Stimulated activated CD4-positive, alpha-beta T cell treated with anti-CD3 and anti-CD28 coated beads, Interleukin-15, amount 100 ng/mL, for 1 hour (primary cell): ENCODE results near the gene MTHFD1L.
"Not testable (repeated sequence)": the region's sequence is repeated elsewhere in the genome, so short reads cannot be mapped to it uniquely, and the experiment has no call there.

Source experiments
- DNase-seq, 2 donors: peaks; one replicate each; pipeline ENCODE4 v3.0.0-alpha.2; 2020; ENCODE audit warnings: low read depth in 1 of 2, low spot score in 1 of 2

The MTHFD1L gene

DNA sequence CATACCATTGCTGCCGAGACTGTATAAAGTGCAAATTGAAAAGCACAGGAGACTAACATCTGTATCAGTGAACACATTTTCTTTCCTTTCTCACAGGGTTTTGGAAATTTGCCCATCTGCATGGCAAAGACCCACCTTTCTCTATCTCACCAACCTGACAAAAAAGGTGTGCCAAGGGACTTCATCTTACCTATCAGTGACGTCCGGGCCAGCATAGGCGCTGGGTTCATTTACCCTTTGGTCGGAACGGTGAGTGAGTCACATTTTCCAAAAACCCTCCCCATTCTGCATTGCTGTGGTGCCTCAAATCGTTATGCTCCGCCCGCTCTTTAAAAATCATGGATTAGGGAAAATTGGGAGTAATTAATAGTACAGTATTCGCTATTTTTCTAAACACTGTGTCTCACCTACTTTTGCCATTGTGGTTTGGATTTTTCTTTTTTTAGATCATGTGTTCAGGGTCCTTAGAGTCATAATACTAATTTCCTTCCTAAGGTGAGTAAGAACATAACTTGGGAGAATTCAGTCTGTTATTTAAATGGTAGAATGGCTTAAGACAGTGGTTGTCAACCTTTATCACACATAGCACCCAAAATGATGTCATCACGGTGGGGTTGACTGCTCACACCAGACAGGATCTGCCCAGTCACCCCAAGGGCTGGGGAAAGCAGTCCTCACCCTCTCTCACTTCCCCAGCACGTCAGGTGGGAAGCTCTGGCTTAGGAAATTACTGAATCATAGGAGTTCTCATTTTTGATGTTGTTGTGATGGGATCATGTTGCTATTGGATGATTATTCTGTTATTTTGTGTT is 171.6 kb downstream of the MTHFD1L start:
- DNase-seq = no peak

DNA sequence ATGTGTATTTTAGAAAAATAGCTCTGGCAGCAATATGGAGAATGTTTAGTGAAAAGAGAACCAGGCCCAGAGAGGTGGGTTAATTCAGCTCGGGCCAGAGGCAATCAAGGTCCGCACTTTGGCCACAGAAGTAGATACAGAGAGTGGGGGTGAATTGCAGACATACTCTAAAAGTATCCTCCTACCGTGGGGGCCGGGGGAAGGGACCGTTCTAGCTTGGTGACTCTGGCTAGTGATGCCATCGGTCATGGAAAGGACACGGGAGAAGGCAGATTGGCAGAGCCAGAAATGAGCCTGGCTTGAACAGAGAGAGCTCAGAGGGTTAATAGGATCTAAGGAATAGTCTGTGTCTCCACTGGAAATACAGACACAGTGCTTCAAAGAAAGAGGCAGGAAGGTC is 173.1 kb downstream of the MTHFD1L start:
- DNase-seq = no peak

DNA sequence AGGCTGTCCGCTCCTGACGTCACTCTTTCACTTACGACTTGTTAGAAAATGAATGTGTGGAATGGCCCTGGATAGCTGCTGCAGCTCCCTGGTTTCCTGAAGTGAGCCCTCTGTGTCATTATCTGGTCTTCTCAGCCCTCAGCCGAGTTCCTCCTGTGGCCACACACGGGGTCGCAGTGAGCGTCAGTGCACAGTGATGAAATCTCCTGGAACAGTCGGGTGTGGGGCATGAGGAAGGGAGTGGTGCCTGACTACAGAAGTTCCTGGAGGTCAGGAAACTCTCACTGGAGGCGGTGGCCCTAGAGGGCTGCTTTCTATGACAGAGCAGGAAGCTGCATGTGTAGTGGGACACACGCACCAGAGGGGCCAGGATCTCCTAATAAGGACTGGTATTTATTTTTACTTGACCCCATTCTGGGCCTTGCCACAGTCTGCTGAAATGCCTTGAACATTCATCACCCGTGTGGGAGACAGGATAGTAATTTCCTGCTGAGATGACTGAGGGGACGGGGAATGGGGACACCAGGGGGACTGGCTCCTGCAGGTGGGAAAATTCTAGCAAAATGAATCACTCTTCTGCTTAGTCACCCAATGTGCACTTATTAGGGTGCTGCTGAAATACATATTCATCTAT is 175.5 kb downstream of the MTHFD1L start:
- DNase-seq = not testable (repeated sequence)

DNA sequence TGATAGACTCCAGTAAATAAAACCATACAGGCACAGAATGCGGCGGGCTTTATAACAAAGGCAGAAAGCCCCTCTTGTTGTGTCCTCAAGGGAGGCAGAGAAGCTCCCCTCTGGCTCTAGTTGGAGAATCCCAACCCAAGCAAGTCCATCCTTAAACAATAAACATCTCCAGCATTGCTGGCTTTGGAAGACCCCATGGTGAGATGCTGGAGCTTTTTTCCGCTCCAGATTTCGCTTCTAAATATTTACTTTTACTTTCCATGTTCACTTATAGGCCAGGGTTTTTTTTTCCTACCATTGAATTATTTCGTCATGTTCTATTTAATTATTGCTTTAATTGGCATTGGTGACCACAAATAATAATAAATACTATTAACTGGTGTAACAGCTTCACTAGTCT is 176.2 kb downstream of the MTHFD1L start:
- DNase-seq = no peak

DNA sequence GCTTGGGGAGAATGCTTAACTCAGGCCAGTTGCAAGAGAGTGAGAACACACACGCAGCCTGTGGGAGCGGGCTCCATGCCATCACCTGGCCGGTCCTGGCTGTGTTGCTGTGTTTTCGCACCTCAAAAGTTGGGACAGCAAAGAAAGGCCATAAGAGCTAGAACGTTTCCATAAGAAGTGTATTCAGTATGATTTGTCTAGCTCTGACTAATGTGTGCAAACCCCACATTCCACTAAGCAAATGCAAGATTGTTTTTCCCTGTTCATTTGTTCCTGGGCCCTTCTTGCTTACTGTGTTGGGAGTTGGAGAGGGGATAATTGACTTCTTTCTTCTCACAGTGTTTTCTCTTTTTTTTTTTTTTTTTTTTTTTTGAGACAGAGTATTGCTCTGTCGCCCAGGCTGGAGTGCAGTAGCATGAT is 177.4 kb downstream of the MTHFD1L start:
- not testable (repeated sequence) for DNase-seq

DNA sequence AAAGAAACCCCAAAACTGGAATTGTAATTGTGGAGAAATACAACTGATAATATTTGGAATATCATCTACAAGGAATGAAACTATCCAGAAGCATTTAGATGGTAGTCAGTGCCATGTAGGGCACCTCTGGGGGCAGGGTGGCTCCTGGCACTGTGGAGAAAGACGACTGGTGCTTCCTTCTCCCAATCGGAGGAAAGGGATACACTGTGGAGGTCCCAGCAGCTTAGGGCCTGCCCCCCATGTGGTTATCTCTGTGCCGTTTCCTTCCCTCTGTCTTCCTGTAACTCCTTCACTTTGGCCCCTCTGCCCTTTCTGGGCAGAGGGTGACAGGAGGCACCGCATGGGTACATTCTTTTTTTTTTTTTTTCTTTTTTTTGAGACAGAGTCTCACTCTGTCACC is 178.4 kb downstream of the MTHFD1L start:
- DNase-seq = no peak

DNA sequence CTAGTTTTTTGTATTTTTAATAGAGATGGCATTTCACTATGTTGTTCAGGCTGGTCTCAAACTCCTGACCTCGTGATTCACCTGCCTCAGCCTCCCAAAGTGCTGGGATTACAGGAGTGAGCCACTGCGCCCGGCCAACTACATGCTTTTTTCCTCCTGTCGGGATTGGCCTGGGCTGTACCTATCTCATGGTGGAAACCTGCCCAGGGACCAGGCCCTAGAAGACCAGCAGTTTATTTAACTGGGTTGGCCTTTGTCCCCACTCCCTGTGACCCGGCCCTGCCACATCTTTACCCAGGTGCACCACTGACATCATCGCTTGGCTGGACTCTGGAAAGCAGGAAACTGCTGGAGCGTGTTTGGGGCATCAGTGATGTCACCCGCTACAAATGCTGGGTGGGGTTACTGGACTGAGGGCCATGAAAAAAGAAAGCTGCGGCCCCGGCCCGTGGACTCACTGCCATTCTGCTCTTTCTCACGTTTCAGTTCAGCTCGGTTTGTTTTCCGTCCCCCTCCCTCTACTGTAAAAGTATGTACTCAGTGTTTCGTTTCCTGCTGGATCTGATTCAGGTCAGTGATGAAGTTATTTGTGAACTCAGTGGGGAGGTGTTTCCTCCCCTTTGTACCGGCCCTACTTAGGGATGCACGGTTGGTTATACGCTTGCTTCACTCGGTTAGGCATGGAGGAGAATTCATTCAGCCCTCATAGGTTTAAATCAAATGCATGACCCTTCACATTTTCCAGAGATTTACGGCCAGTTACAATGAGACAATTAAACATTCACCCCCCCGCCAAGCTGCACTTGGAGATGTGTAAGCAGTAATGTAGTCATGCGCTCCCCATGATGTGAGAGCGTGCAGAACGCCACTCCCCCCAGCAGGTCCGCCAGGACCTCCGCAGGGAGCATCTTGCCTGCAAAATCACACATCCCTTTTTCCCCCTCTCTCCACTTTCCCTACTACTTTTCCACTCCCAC is 179.3 kb downstream of the MTHFD1L start:
- DNase-seq = no peak

DNA sequence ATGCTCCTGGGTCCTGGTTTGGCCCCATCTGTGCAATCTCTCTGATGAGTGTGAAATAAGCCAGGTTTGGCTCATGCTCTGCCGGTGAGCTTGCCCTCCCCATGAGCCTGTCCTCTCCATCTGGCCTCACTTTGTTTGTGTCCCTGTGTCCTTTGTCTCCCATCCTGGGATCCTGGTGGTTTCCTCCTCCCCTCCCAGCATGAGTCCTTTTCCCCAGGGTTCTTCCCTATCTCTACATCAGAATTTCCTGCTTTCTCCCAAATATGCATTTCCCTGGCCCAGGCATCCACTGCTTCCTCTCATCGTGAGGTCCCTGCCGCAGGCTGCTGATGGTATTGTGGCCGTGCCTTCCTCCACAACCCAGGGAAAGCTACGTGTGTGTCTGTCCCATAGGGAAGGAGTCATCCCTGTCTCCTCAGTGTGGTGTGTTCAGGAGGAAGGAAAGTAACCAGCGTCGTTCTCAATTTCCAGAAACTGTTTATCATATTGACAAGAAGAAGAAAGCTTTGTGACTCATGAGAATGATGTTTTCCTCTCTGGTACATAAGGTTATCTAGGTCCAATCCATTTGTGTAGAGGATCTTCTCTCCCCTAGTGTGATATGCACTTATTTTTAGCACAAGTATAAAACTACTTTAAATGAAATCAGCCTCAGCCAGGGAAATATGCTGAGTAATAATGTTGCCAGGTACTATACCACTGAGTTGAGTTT is 180.2 kb downstream of the MTHFD1L start:
- DNase-seq = not testable (repeated sequence)

DNA sequence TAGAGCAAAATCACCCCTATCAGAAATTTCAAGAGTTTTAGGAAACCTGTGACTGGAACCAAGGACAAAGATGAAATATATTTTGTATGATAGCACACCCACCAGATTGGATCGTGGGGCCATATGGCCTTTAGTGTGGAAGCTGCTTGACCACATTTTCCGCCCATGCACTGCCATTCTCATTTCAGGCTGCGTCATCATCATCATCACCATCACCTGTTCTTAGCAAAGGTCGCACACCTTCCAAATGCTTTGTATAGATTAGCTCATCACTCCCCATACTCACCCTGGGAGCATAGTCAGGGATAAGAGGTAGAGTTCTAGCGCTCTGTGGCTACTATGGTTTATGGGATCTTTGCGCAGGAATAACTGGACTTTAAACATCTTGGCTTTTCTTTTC is 185.7 kb downstream of the MTHFD1L start:
- DNase-seq = no peak

DNA sequence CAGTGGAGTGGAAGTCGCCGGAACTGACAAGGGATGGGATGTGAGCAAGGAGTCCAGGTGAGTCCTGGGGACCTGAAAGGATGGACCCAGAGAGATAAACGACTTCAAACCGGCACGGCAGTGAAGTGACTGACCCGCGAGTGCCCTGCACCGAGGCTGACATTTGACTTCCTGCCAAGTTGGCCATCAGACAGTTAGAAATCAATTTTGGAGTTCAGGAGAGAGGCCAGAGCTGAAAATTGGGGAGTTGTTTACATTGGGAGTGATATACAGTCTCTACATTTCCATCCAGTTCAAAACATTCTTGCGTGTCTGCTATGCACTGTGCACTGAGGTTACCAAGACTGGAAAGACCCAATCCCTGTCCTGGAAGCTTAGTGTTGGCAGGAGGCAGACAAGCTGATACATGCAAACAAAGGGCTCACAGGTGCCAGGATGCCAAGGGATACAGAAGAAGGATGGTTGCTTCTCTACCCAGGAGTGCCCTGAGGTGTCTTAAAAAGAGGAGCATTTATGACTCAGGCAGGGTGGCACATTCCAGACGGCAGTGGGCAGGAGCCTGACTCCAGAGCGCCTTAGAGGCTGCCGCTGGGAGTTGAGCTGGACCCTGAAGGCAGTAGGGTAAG is 186.6 kb downstream of the MTHFD1L start:
- no peak for DNase-seq

DNA sequence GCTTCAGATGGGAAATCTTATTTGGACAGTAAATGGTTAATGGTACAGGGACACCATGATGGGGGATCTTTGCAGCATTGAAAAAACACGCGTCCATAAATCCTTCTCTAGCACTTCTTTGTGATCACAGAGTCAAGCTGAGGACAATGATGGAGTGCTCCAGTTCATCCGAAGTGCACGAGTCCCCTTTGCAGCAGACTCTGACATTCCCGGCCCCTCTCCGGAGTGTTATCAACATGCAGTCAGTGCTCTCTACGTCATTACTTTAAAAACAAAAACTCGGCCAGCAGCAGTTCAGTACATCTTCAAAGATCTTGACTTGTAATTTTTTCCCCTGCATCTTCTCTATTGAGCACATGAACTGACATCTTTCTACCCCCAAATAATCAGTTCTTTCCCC is 188.8 kb downstream of the MTHFD1L start:
- no peak for DNase-seq

DNA sequence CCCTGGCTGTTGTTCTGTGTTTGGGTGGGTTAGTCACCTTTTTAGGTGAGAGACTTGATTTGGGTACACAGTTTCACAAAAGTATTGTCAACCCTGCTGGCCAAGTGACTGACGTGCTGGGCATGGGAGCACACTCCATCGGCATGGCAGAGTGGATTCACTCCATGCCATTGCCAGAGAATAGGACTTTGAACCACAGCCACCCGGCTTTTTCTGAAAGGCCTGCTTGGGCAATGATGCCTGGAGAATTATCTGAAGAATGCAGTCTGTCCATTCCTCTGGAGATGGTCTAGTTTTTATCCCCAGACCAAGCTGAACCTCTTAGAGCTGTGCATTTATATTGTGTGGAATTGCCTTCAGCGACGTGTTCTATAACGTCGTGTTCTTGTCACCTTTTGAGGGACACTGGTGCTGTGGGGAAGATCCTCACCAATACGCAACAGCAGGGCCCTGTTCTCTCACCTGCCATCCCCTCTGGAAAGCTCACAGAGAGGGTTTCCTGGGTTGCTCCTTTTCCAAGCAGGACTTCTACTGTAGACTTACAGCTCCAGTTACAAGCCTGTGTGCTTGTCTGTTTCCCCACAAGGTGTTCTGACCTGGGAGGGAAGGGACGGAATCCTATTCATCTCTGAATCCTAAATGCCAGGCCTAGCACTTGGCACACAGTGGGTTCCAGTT is 190.9 kb downstream of the MTHFD1L start:
- no peak for DNase-seq

DNA sequence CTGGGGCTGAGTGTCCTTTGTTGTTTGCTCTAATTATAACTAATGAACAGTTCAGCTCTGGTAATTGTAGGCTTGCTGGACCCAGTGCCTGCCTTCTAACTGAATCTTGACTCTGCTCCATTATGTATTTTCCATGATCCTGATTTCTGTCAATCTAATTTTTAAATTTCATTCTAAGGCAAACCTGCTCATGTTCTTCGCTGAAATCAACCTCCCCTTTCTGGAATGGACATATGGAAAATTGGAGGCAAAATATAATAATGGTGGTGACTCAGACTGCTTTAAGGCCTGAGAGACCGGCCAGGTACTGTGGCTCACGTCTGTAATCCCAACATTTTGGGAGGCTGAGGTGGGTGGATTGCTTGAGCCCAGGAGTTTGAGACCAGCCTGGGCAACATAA is 191.6 kb downstream of the MTHFD1L start:
- no peak for DNase-seq

DNA sequence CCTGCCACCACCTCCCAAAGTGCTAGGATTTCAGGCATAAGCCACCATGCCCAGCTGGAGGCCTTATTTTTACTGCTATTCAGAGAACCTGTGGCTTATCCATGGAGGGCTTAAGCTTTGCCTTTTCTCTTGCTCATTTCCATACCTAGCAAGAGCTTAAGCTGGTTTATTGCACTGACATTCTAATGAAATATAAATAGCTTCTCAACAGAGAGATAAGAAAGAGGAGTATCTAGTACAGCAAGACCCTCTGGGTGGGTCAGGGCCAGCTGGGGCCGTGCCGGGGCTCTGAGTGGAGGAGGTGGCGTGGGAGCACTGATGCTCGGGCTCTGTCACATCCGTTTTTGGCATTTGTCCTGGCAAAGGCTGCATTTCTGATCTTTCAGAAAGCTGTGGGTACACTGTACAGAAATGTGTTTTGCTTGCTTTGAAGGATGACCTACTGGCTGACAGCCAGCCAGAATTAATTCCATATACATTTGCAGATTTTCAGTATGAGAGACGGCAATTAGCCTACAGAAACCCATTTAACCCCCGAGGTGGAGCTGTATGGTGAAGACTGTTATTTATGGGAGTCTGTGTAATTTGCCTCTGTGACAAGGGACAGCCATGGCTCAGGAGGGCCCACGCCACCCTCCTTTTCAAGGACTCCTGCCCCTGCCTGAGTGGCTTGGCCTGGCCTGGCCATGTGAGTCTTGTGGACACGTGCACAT is 192.7 kb downstream of the MTHFD1L start:
- DNase-seq = no peak

DNA sequence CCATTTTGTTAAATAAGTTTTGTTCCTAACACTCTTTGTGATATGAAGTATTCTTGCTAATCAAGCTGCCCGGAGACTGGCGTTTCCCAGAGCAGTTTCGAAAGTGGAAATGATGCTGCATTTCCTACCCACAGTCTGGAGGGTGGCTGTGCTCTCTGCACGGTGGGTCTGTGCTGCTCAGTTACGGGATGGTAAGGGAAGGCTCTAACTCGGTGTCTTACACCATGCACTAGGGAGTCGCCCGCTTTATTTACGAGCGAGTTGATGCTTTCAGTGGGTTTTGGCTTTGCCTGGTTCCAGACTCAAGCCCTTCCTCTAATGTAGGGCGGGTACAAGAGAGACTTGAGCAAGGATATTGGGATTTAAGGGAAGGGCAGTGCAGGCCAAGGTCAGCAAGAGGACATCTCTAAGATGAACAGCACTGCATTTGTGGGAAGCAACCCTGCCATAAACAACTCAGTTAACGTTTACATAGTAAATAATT is 194.2 kb downstream of the MTHFD1L start:
- DNase-seq = no peak

DNA sequence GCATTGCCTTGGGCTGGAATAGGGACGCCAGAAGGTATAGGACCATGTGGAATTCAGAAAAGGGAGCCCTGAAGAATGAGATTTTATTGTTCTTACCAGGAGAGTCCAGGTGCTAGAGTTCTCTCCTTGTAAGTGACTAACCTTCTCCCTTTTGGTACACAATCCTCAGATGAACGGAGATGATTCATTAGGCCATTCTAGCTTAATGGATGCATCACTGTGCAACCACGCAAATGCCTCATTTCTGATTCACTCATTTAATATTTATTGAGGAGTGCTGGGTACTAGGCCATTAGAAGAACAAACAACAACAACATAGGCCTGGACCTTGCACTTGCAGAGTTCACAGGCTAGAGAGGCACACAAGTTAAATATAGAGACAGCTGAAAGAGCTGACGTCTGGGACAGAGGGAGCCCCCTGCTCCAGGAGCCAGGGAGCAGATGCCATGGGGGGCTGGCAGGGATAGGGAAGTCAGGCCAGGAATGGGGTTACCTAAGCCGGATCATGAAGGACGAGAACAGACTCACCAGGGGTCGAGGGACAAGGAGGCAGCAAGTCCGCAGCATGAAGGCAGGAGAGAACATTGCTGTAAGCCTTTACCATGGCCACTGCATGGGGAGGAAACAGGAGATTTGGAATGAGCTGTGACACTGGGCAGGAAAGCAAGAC is 194.7 kb downstream of the MTHFD1L start:
- DNase-seq = no peak

DNA sequence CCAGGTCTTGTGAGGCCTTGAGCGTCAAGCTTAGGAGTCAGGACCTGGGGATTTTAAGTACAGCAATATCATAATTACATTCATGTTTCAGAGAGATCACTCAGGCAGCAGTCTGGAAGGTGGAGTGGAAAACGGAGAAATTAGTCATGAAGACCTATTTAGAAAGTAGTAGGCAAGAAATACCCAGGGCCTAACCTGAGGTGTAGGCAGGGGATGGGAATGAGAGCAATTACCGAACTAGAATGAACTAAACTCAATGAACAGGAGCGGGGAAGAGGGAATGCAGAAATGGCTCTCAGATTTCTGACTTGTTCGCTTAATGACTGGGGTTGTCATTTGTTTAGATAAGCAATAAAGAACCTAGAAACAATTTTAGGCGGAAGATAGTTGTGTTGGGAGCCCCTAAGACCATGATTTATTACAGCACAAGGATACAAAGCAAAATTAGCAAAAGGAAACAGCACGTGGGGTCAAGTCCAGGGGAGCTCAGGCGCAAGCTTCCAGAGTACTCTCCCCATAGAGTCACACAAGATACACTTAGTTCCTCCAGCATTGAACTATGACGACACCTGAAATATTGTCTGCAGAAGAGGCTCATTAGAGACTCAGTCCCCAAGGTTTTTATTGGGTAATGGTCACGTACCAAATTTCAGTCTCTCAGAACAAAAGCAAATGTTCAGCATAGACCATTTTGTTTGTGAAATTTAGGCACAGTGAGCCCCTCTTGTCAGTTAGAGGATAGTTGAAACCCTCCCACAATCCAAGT is 195.4 kb downstream of the MTHFD1L start:
- no peak for DNase-seq

DNA sequence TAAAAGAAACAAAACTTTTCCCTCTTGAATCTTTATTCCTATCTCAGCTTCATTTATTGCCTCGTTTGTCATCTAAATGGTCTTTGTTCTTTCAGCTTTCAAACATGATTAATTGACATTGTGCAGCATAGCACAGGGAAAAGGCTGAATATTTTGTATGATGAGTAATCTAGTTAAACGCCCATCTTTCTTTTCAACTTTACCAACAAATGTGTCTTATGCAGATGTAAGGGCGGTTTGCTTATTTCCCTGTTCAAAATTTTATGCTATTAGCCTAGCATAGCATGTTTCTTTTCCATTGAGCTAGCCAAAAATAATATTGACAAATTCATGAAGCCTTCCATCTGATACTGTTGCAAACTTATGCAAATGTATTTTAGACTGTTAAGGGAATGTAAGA is 197.8 kb downstream of the MTHFD1L start:
- DNase-seq = no peak
